ENCODE results near the gene TAPBPL. TPM values are rescaled to one million over a fixed set of nuclear protein-coding genes. Genes with fewer than 3 reads are reported as not detected.

The TAPBPL gene
- polyA plus RNA-seq (2013, experiment 1 of 2), result 10.9 TPM
- polyA plus RNA-seq (2013, experiment 2 of 2), result 10.7 TPM

DNA sequence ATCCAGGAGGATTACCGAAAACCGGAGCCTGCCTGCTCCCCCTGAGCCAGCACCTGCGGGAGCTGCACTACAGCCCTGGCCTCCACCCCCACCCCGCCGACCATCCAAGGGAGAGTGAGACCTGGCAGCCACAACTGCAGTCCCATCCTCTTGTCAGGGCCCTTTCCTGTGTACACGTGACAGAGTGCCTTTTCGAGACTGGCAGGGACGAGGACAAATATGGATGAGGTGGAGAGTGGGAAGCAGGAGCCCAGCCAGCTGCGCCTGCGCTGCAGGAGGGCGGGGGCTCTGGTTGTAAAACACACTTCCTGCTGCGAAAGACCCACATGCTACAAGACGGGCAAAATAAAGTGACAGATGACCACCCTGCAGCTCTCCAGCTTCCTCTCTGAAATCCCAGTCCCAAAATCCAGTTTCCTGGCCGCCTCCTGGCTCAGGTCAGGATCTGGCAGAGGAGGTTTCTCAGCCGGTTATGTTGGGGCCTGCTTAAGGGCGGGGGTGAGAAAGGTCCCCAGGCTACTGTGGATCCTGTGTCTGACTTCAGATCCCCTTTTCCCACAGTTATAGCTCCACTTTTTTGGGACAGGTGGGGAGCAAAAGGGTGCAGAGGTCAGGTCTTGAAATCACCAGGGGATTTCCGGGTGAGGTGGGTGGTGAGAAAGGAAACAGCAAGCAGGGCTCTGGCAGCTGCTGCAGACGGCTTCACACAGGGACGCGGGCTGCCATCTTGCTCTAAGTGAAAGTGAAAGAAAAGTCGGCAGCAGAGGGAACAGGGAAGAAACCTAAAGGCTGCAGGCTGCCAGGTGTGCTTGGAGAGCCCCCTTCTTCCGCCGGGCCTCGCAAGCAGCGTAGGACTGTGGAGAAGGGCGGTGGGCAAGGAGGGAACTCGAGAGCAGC, at the start of gene TAPBPL:
TSS of gene TAPBPL (plus strand) at position 695 of the 897 bp plus-strand sequence. CDS start 207 bp downstream, outside the sequence.
- peak within 1 kb of the TSS; percentile 86 to 97 for H3K4ac ChIP-seq (ENCODE audit: low read depth in 1 of 2, low read length in 2 of 2)
- H2BK15ac ChIP-seq (ENCODE audit: low read depth, poor library complexity, severe bottlenecking), result peak within 1 kb of the TSS; percentile 100
- H3K23ac ChIP-seq (ENCODE audit: low read length in 2 of 2), result peak within 1 kb of the TSS in 1 of 2 experiments; percentile 90
- peak within 1 kb of the TSS; percentile 97 for H3K9ac ChIP-seq (ENCODE audit: low read length)
- H3K4me1 ChIP-seq (ENCODE audit: control insufficient read depth, insufficient read depth, low read depth, low read length), result peaks cover 31% of the 10 kb centered on the region
- peak within 1 kb of the TSS; percentile 71 for H2AK5ac ChIP-seq (ENCODE audit: low read length, severe bottlenecking)
- peak; percentile 83 for DNase-seq
- H2BK5ac ChIP-seq (ENCODE audit: low read depth, low read length, poor library complexity, severe bottlenecking), result peak within 1 kb of the TSS; percentile 92
- H3K36me3 ChIP-seq (ENCODE audit: control insufficient read depth in 1 of 2, insufficient read depth in 2 of 2, low read depth in 1 of 2, low read length in 2 of 2), result peaks cover 14 to 34% of the 10 kb centered on the region in 2 experiments
- no peaks in the 10 kb centered on the region for H3K27me3 ChIP-seq (ENCODE audit: control insufficient read depth in 1 of 2, insufficient read depth in 1 of 2, low read length in 2 of 2)
- peak within 1 kb of the TSS; percentile 57 to 95 for H3K4me3 ChIP-seq (ENCODE audit: insufficient read depth in 1 of 2, low read depth in 1 of 2, low read length in 2 of 2)
- H4K91ac ChIP-seq (ENCODE audit: low read length), result peak within 1 kb of the TSS; percentile 92
- peak within 1 kb of the TSS; percentile 76 for H2AFZ ChIP-seq (ENCODE audit: low read depth, low read length)
- peak within 1 kb of the TSS; percentile 94 for H3K27ac ChIP-seq (ENCODE audit: low read length, poor library complexity, severe bottlenecking)
- H2BK120ac ChIP-seq (ENCODE audit: low read depth, low read length), result peak within 1 kb of the TSS; percentile 56
- H2BK12ac ChIP-seq (ENCODE audit: low read length in 2 of 2), result peak within 1 kb of the TSS; percentile 38 to 90
- peak within 1 kb of the TSS; percentile 90 for H3K4me2 ChIP-seq (ENCODE audit: low read length, poor library complexity, severe bottlenecking)
- H3K9me3 ChIP-seq (ENCODE audit: control insufficient read depth, low read length), result no peaks in the 10 kb centered on the region
- peaks cover 23% of the 10 kb centered on the region for H3K79me1 ChIP-seq (replicated peaks; ENCODE audit: low read length, poor library complexity, severe bottlenecking)
- peak within 1 kb of the TSS; percentile 100 for H4K8ac ChIP-seq (ENCODE audit: low read length)
- H3K18ac ChIP-seq (ENCODE audit: low read depth in 1 of 2, low read length in 2 of 2), result peak within 1 kb of the TSS; percentile 95 to 98
- peak within 1 kb of the TSS in 1 of 2 experiments; percentile 84 for H3K14ac ChIP-seq (ENCODE audit: low read length in 2 of 2)
- 28% methylated on average over 26 of the region's 27 CpGs for WGBS

DNA sequence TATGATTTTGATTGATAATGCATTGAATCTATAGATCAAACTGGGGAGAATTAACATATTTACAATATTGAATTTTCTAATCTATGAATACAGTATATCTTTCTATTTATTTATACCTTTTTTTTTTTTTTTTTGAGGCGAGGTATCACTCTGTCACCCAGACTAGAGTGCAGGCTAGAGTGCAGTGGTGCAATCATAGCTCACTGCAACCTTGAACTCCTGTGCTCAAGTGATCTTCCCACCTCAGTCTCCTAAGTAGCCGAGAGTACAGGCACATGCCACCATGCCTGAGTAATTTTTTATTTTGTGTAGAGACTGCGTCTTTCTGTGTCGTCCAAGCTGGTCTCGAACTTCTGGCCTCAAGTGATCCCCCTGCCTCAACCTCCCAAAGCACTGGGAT, 47.5 kb upstream of the TAPBPL start:
- no peak overlapping the region for H2BK5ac ChIP-seq (ENCODE audit: low read depth, low read length, poor library complexity, severe bottlenecking)
- no peak for DNase-seq
- peaks cover 0 to 34% of the 10 kb centered on the region in 2 experiments for H3K36me3 ChIP-seq (ENCODE audit: control insufficient read depth in 1 of 2, insufficient read depth in 2 of 2, low read depth in 1 of 2, low read length in 2 of 2)
- H3K23ac ChIP-seq (ENCODE audit: low read length in 2 of 2), result no peak overlapping the region
- H2BK15ac ChIP-seq (ENCODE audit: low read depth, poor library complexity, severe bottlenecking), result no peak overlapping the region
- no peak overlapping the region for H2BK12ac ChIP-seq (ENCODE audit: low read length in 2 of 2)
- H3K18ac ChIP-seq (ENCODE audit: low read depth in 1 of 2, low read length in 2 of 2), result no peak overlapping the region
- H3K9me3 ChIP-seq (ENCODE audit: control insufficient read depth, low read length), result peaks cover 5% of the 10 kb centered on the region
- H2AK5ac ChIP-seq (ENCODE audit: low read length, severe bottlenecking), result no peak overlapping the region
- WGBS, result 100% methylated on average over 4 of the region's 5 CpGs
- no peaks in the 10 kb centered on the region for H3K4me1 ChIP-seq (ENCODE audit: control insufficient read depth, insufficient read depth, low read depth, low read length)
- no peak overlapping the region for H3K14ac ChIP-seq (ENCODE audit: low read length in 2 of 2)
- no peak overlapping the region for H4K91ac ChIP-seq (ENCODE audit: low read length)
- no peak overlapping the region for H3K9ac ChIP-seq (ENCODE audit: low read length)
- H3K27ac ChIP-seq (ENCODE audit: low read length, poor library complexity, severe bottlenecking), result no peak overlapping the region
- no peaks in the 10 kb centered on the region for H3K27me3 ChIP-seq (ENCODE audit: control insufficient read depth in 1 of 2, insufficient read depth in 1 of 2, low read length in 2 of 2)
- H3K79me1 ChIP-seq (replicated peaks; ENCODE audit: low read length, poor library complexity, severe bottlenecking), result no peaks in the 10 kb centered on the region
- H4K8ac ChIP-seq (ENCODE audit: low read length), result no peak overlapping the region
- H3K4me2 ChIP-seq (ENCODE audit: low read length, poor library complexity, severe bottlenecking), result no peak overlapping the region
- no peak overlapping the region for H3K4ac ChIP-seq (ENCODE audit: low read depth in 1 of 2, low read length in 2 of 2)
- H2BK120ac ChIP-seq (ENCODE audit: low read depth, low read length), result no peak overlapping the region
- no peak overlapping the region for H3K4me3 ChIP-seq (ENCODE audit: insufficient read depth in 1 of 2, low read depth in 1 of 2, low read length in 2 of 2)
- no peak overlapping the region for H2AFZ ChIP-seq (ENCODE audit: low read depth, low read length)

GRCh38 chr12:6405963-6406362, 45.9 kb upstream of the TAPBPL start:
- Histone ChIP-seq H4K8ac (ENCODE audit: low read length) (no peak overlapping the region), H3K18ac (ENCODE audit: low read depth in 1 of 2, low read length in 2 of 2) (no peak overlapping the region), H3K36me3 (ENCODE audit: control insufficient read depth in 1 of 2, insufficient read depth in 2 of 2, low read depth in 1 of 2, low read length in 2 of 2) (peaks cover 0 to 23% of the 10 kb centered on the region in 2 experiments), H3K4ac (ENCODE audit: low read depth in 1 of 2, low read length in 2 of 2) (no peak overlapping the region), H3K9ac (ENCODE audit: low read length) (no peak overlapping the region), H3K27me3 (ENCODE audit: control insufficient read depth in 1 of 2, insufficient read depth in 1 of 2, low read length in 2 of 2) (no peaks in the 10 kb centered on the region), H3K14ac (ENCODE audit: low read length in 2 of 2) (no peak overlapping the region), H2AK5ac (ENCODE audit: low read length, severe bottlenecking) (no peak overlapping the region), H3K4me1 (ENCODE audit: control insufficient read depth, insufficient read depth, low read depth, low read length) (no peaks in the 10 kb centered on the region), H2AFZ (ENCODE audit: low read depth, low read length) (no peak overlapping the region), H2BK5ac (ENCODE audit: low read depth, low read length, poor library complexity, severe bottlenecking) (no peak overlapping the region), H2BK12ac (ENCODE audit: low read length in 2 of 2) (no peak overlapping the region), H2BK15ac (ENCODE audit: low read depth, poor library complexity, severe bottlenecking) (no peak overlapping the region), H4K91ac (ENCODE audit: low read length) (no peak overlapping the region), H3K27ac (ENCODE audit: low read length, poor library complexity, severe bottlenecking) (no peak overlapping the region), H2BK120ac (ENCODE audit: low read depth, low read length) (no peak overlapping the region), H3K4me2 (ENCODE audit: low read length, poor library complexity, severe bottlenecking) (no peak overlapping the region), H3K9me3 (ENCODE audit: control insufficient read depth, low read length) (peaks cover 6% of the 10 kb centered on the region), H3K4me3 (ENCODE audit: insufficient read depth in 1 of 2, low read depth in 1 of 2, low read length in 2 of 2) (no peak overlapping the region), H3K79me1 (replicated peaks; ENCODE audit: low read length, poor library complexity, severe bottlenecking) (no peaks in the 10 kb centered on the region), H3K23ac (ENCODE audit: low read length in 2 of 2) (no peak overlapping the region)
- DNase-seq, result no peak
- WGBS, result 91% methylated on average over 6 of the region's 6 CpGs

DNA sequence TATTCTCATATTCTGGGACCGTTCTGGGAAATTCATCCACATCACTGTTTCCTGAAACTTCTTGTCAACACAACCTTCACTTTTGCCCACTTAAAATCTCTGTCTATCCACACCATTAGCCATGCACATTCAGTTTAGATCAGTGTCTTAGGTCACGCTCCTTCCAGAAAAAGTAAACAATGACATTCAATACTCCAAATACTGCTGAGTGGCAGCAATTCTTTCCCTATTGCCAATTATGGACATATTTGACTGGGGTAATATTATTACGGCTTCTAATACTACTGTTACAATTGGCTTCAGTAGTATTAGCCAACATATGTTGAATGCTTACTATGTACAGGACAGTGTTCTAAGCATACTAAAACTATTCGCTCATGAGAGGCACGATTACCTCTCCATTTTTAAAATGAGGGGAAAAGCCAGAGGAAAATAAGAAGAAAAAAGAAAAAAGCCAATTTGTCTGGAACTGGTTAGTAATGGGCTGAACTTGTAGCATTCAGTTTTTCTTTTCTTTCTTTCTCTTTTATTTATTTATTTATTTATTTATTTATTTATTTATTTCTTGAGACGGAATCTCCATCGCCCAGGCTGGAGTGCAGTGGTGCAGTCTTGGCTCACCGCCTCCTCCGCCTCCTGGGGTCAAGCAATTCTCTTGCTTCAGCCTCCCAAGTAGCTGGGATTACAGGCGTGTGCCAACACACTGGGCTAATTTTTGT, 44.4 kb upstream of the TAPBPL start:
- Histone ChIP-seq H3K18ac (ENCODE audit: low read depth in 1 of 2, low read length in 2 of 2) (no peak overlapping the region), H2BK120ac (ENCODE audit: low read depth, low read length) (no peak overlapping the region), H3K27ac (ENCODE audit: low read length, poor library complexity, severe bottlenecking) (no peak overlapping the region), H3K27me3 (ENCODE audit: control insufficient read depth in 1 of 2, insufficient read depth in 1 of 2, low read length in 2 of 2) (no peaks in the 10 kb centered on the region), H3K9ac (ENCODE audit: low read length) (no peak overlapping the region), H3K4ac (ENCODE audit: low read depth in 1 of 2, low read length in 2 of 2) (no peak overlapping the region), H3K79me1 (replicated peaks; ENCODE audit: low read length, poor library complexity, severe bottlenecking) (no peaks in the 10 kb centered on the region), H2BK5ac (ENCODE audit: low read depth, low read length, poor library complexity, severe bottlenecking) (no peak overlapping the region), H4K91ac (ENCODE audit: low read length) (no peak overlapping the region), H3K23ac (ENCODE audit: low read length in 2 of 2) (no peak overlapping the region), H2AFZ (ENCODE audit: low read depth, low read length) (no peak overlapping the region), H3K14ac (ENCODE audit: low read length in 2 of 2) (no peak overlapping the region), H3K4me1 (ENCODE audit: control insufficient read depth, insufficient read depth, low read depth, low read length) (no peaks in the 10 kb centered on the region), H3K4me3 (ENCODE audit: insufficient read depth in 1 of 2, low read depth in 1 of 2, low read length in 2 of 2) (no peak overlapping the region), H3K36me3 (ENCODE audit: control insufficient read depth in 1 of 2, insufficient read depth in 2 of 2, low read depth in 1 of 2, low read length in 2 of 2) (peaks cover 0 to 19% of the 10 kb centered on the region in 2 experiments), H3K9me3 (ENCODE audit: control insufficient read depth, low read length) (peaks cover 6% of the 10 kb centered on the region), H2BK15ac (ENCODE audit: low read depth, poor library complexity, severe bottlenecking) (no peak overlapping the region), H2AK5ac (ENCODE audit: low read length, severe bottlenecking) (no peak overlapping the region), H4K8ac (ENCODE audit: low read length) (no peak overlapping the region), H3K4me2 (ENCODE audit: low read length, poor library complexity, severe bottlenecking) (no peak overlapping the region), H2BK12ac (ENCODE audit: low read length in 2 of 2) (no peak overlapping the region)
- no peak for DNase-seq
- WGBS, result 86% methylated on average over 7 of the region's 10 CpGs
